Measurements from ENCODE around the gene NUP107. TPM values are rescaled to one million over a fixed set of nuclear protein-coding genes. Genes with fewer than 3 reads are reported as not detected.

NUP107 gene
- total RNA-seq, 1 donor from 2014 or later, result 23.9 TPM

- Mint-ChIP-seq H3K36me3 (ENCODE audit: low read depth) (no peaks in the 10 kb centered on the region), H3K4me3 (ENCODE audit: unreplicated experiment) (no peak overlapping the region), H3K9me3 (ENCODE audit: low read depth) (no peaks in the 10 kb centered on the region), H3K27ac (ENCODE audit: unreplicated experiment) (no peak overlapping the region), H3K4me1 (ENCODE audit: low read depth) (peaks cover 6% of the 10 kb centered on the region), H3K27me3 (ENCODE audit: low read depth) (no peaks in the 10 kb centered on the region)
- no peak for DNase-seq (ENCODE audit: low spot score)
- no peak for TF ChIP-seq CTCF (IDR thresholded peaks at IDR 0.05)
Observed at GRCh38 chr12:68790952-68791234, 104.1 kb downstream of the NUP107 start.

GRCh38 chr12:68791897-68792481, 105.2 kb downstream of the NUP107 start:
- H3K4me1 Mint-ChIP-seq (ENCODE audit: low read depth), result peaks cover 6% of the 10 kb centered on the region
- no peak for DNase-seq (ENCODE audit: low spot score)
- no peak overlapping the region for H3K4me3 Mint-ChIP-seq (ENCODE audit: unreplicated experiment)
- no peak overlapping the region for H3K27ac Mint-ChIP-seq (ENCODE audit: unreplicated experiment)
- no peaks in the 10 kb centered on the region for H3K27me3 Mint-ChIP-seq (ENCODE audit: low read depth)
- H3K9me3 Mint-ChIP-seq (ENCODE audit: low read depth), result no peaks in the 10 kb centered on the region
- H3K36me3 Mint-ChIP-seq (ENCODE audit: low read depth), result no peaks in the 10 kb centered on the region
- no peak for TF ChIP-seq CTCF (IDR thresholded peaks at IDR 0.05)

GRCh38 chr12:68792952-68793351, 106.2 kb downstream of the NUP107 start:
- Mint-ChIP-seq H3K4me1 (ENCODE audit: low read depth) (no peaks in the 10 kb centered on the region), H3K9me3 (ENCODE audit: low read depth) (no peaks in the 10 kb centered on the region), H3K36me3 (ENCODE audit: low read depth) (no peaks in the 10 kb centered on the region), H3K4me3 (ENCODE audit: unreplicated experiment) (no peak overlapping the region), H3K27me3 (ENCODE audit: low read depth) (no peaks in the 10 kb centered on the region), H3K27ac (ENCODE audit: unreplicated experiment) (no peak overlapping the region)
- no peak for TF ChIP-seq CTCF (IDR thresholded peaks at IDR 0.05)
- DNase-seq (ENCODE audit: low spot score), result no peak

- H3K27ac Mint-ChIP-seq (ENCODE audit: unreplicated experiment), result no peak overlapping the region
- no peak for DNase-seq (ENCODE audit: low spot score)
- H3K36me3 Mint-ChIP-seq (ENCODE audit: low read depth), result no peaks in the 10 kb centered on the region
- no peaks in the 10 kb centered on the region for H3K4me1 Mint-ChIP-seq (ENCODE audit: low read depth)
- no peaks in the 10 kb centered on the region for H3K9me3 Mint-ChIP-seq (ENCODE audit: low read depth)
- no peak for TF ChIP-seq CTCF (IDR thresholded peaks at IDR 0.05)
- no peaks in the 10 kb centered on the region for H3K27me3 Mint-ChIP-seq (ENCODE audit: low read depth)
- no peak overlapping the region for H3K4me3 Mint-ChIP-seq (ENCODE audit: unreplicated experiment)
Observed at GRCh38 chr12:68793436-68793835, 106.7 kb downstream of the NUP107 start.

- no peaks in the 10 kb centered on the region for H3K4me1 Mint-ChIP-seq (ENCODE audit: low read depth)
- H3K9me3 Mint-ChIP-seq (ENCODE audit: low read depth), result no peaks in the 10 kb centered on the region
- no peak for TF ChIP-seq CTCF (IDR thresholded peaks at IDR 0.05)
- H3K4me3 Mint-ChIP-seq (ENCODE audit: unreplicated experiment), result no peak overlapping the region
- H3K27ac Mint-ChIP-seq (ENCODE audit: unreplicated experiment), result no peak overlapping the region
- no peaks in the 10 kb centered on the region for H3K36me3 Mint-ChIP-seq (ENCODE audit: low read depth)
- no peak for DNase-seq (ENCODE audit: low spot score)
- H3K27me3 Mint-ChIP-seq (ENCODE audit: low read depth), result no peaks in the 10 kb centered on the region
Observed at GRCh38 chr12:68793975-68794652, 107.3 kb downstream of the NUP107 start.
